SK-N-SH (cell line): ENCODE data around the gene DBR1. TPM values are rescaled to one million over a fixed set of nuclear protein-coding genes. Genes with fewer than 3 reads are reported as not detected.

Experiments used
- CTCF ChIA-PET: fragments of 300-600, 350-600 bp; formaldehyde crosslinking; extraction: SDS; loops from one replicate; lab custom pipeline; 2021; lab: Yijun Ruan, JAX
- POLR2A ChIA-PET: fragments of 350-600 bp; sonication (Branson Sonifier 250); formaldehyde crosslinking; extraction: SDS; loops from one replicate; lab custom pipeline; 2020; ENCODE audit warnings: antibody characterized with exemption, inconsistent platforms; lab: Yijun Ruan, JAX
- DNase-seq: peaks from one replicate; pipeline ENCODE4 v3.0.0; 2012
- H2AFZ ChIP-seq: fragments of 200-600 bp; sonication (generic); 2 replicates; pipeline ENCODE4 v1.8.1; 2016; ENCODE audit warnings: antibody characterized with exemption, mild to moderate bottlenecking, low read depth
- H3F3A ChIP-seq: fragments of 200-600 bp; sonication (generic); replicated peaks from 2 replicates; pipeline ENCODE3; 2016; ENCODE audit warnings: antibody characterized with exemption, mild to moderate bottlenecking; ENCODE audit not compliant: insufficient read depth
- H3K27ac ChIP-seq, 2 experiments: fragments of 200-500 bp in 1 of 2; fragments of 200-600 bp in 1 of 2; sonication (Bioruptor generic) in 1 of 2; sonication (generic), shearing (Covaris generic) in 1 of 2; 2 replicates each; pipeline versions ENCODE4 v1.5.1 to v1.6.1; 2014 to 2016; ENCODE audit warnings: low read depth in 2 of 2, inconsistent platforms in 1 of 2, low read length in 1 of 2, mild to moderate bottlenecking in 1 of 2, mixed read lengths in 1 of 2
- H3K27me3 ChIP-seq: fragments of 200-600 bp; sonication (generic), shearing (Covaris generic); 2 replicates; pipeline ENCODE4 v1.6.1; 2016; ENCODE audit warnings: mixed run types; ENCODE audit not compliant: insufficient read depth
- H3K36me3 ChIP-seq, 2 experiments: fragments of 200-500 bp in 1 of 2; fragments of 200-600 bp in 1 of 2; sonication (Bioruptor generic) in 1 of 2; sonication (generic) in 1 of 2; replicated peaks in 1 of 2; 2 replicates each; pipeline versions ENCODE3 to v1.5.1; 2014 to 2016; ENCODE audit warnings: low read length in 1 of 2, mild to moderate bottlenecking in 1 of 2; ENCODE audit not compliant: insufficient read depth in 2 of 2, control insufficient read depth in 1 of 2
- H3K4me1 ChIP-seq, 2 experiments: fragments of 200-500 bp in 1 of 2; fragments of 200-600 bp in 1 of 2; sonication (Bioruptor generic) in 1 of 2; sonication (generic), shearing (Covaris generic) in 1 of 2; 2 replicates each; pipeline versions ENCODE4 v1.5.1 to v1.6.1; 2014 to 2016; ENCODE audit warnings: low read depth in 1 of 2, low read length in 1 of 2, mixed run types in 1 of 2; ENCODE audit not compliant: insufficient read depth in 2 of 2, control insufficient read depth in 1 of 2
- H3K4me2 ChIP-seq: fragments of 200-600 bp; sonication (generic), shearing (Covaris generic); 2 replicates; pipeline ENCODE4 v1.6.1; 2017; ENCODE audit warnings: mixed run types
- H3K4me3 ChIP-seq, 2 experiments: fragments of 200-500 bp in 1 of 2; fragments of 200-600 bp in 1 of 2; sonication (Bioruptor generic) in 1 of 2; sonication (generic), shearing (Covaris generic) in 1 of 2; 2 replicates each; pipeline versions ENCODE4 v1.5.1 to v1.8.1; 2014 to 2016; ENCODE audit warnings: low read depth in 2 of 2, inconsistent platforms in 1 of 2, low read length in 1 of 2, mild to moderate bottlenecking in 1 of 2, mixed read lengths in 1 of 2, moderate library complexity in 1 of 2
- H3K79me2 ChIP-seq: fragments of 200-600 bp; sonication (generic); 2 replicates; pipeline ENCODE4 v1.8.1; 2017; ENCODE audit warnings: mild to moderate bottlenecking; ENCODE audit not compliant: insufficient read depth
- H3K9ac ChIP-seq: fragments of 200-600 bp; sonication (generic); 2 replicates; pipeline ENCODE4 v1.6.1; 2017; ENCODE audit warnings: mixed run types
- H3K9me2 ChIP-seq: fragments of 200-600 bp; sonication (generic); 2 replicates; pipeline ENCODE4 v1.6.1; 2017; ENCODE audit warnings: mixed run types
- H3K9me3 ChIP-seq: fragments of 200-600 bp; sonication (generic); 2 replicates; pipeline ENCODE4 v1.6.1; 2017; ENCODE audit warnings: mixed run types, mild to moderate bottlenecking, moderate library complexity
- H4K20me1 ChIP-seq: fragments of 200-600 bp; sonication (generic); 2 replicates; pipeline ENCODE4 v1.6.1; 2017; ENCODE audit warnings: mild to moderate bottlenecking, mixed run types; ENCODE audit not compliant: insufficient read depth
- CHD2 ChIP-seq: fragments of 150-350 bp; IDR thresholded peaks from 2 replicates; pipeline ENCODE4 v1.6.1; 2018; ENCODE audit warnings: low read length; ENCODE audit not compliant: partially characterized antibody
- CTCF ChIP-seq: fragments of 200-600 bp; sonication (generic); IDR thresholded peaks from 2 replicates; pipeline ENCODE4 v1.6.1; 2017; ENCODE audit warnings: antibody characterized with exemption, mild to moderate bottlenecking, moderate library complexity
- ELF1 ChIP-seq: IDR thresholded peaks from 2 replicates; pipeline ENCODE4 v1.4.0; 2012
- EP300 ChIP-seq, 2 experiments: IDR thresholded peaks; 2 replicates each; pipeline versions ENCODE4 v1.4.0 to v1.6.1; 2012; ENCODE audit warnings: borderline replicate concordance in 1 of 2, low read depth in 1 of 2, low read length in 1 of 2
- EZH2phosphoT487 ChIP-seq: fragments of 200-600 bp; sonication (generic); IDR thresholded peaks from 2 replicates; pipeline ENCODE4 v1.6.1; 2017; ENCODE audit warnings: low read depth, mixed run types, mild to moderate bottlenecking, antibody characterized with exemption, moderate library complexity, borderline replicate concordance
- FOSL2 ChIP-seq: IDR thresholded peaks from 2 replicates; pipeline ENCODE4 v1.4.0; 2012; ENCODE audit warnings: low read depth, mild to moderate bottlenecking, moderate library complexity, borderline replicate concordance
- FOXJ3 ChIP-seq: sonication (generic); formaldehyde crosslinking; IDR thresholded peaks from 2 replicates; pipeline ENCODE4 v1.5.1; 2020; ENCODE audit warnings: mild to moderate bottlenecking, missing genetic modification reagents
- FOXM1 ChIP-seq: IDR thresholded peaks from 2 replicates; pipeline ENCODE4 v1.4.0; 2012; ENCODE audit warnings: low read depth, mild to moderate bottlenecking
- GATA2 ChIP-seq: sonication (generic); formaldehyde crosslinking; IDR thresholded peaks from 2 replicates; pipeline ENCODE4 v1.5.0; 2020; ENCODE audit warnings: mild to moderate bottlenecking, missing genetic modification reagents
- JUND ChIP-seq: IDR thresholded peaks from 2 replicates; pipeline ENCODE4 v1.4.0; 2012
- MAX ChIP-seq: IDR thresholded peaks from 2 replicates; pipeline ENCODE4 v1.4.0; 2012; ENCODE audit warnings: low read depth
- MEF2A ChIP-seq: IDR thresholded peaks from 2 replicates; pipeline ENCODE4 v1.4.0; 2012; ENCODE audit warnings: low read depth, borderline replicate concordance
- MXI1 ChIP-seq: IDR thresholded peaks from 2 replicates; pipeline ENCODE4 v1.6.1; 2012; ENCODE audit warnings: mild to moderate bottlenecking, low read depth, low read length, improper control_type of control experiment
- NFIC ChIP-seq: IDR thresholded peaks from 2 replicates; pipeline ENCODE4 v1.4.0; 2012; ENCODE audit warnings: borderline replicate concordance
- PBX3 ChIP-seq: IDR thresholded peaks from 2 replicates; pipeline ENCODE4; 2012
- POLR2AphosphoS5 ChIP-seq: IDR thresholded peaks from 2 replicates; pipeline ENCODE4 v1.6.1; 2012; ENCODE audit warnings: low read depth, low read length
- RCOR1 ChIP-seq: fragments of 150-350 bp; IDR thresholded peaks from 2 replicates; pipeline ENCODE4 v1.6.1; 2017; ENCODE audit warnings: antibody characterized with exemption, low read length
- RFX5 ChIP-seq: IDR thresholded peaks from 2 replicates; pipeline ENCODE4 v1.6.1; 2012; ENCODE audit warnings: mild to moderate bottlenecking, improper control_type of control experiment, low read length
- SIN3A ChIP-seq: IDR thresholded peaks from 2 replicates; pipeline ENCODE4 v1.6.1; 2012; ENCODE audit warnings: low read depth, mild to moderate bottlenecking, low read length, moderate library complexity, borderline replicate concordance
- SMC3 ChIP-seq: IDR thresholded peaks from 2 replicates; pipeline ENCODE4 v1.6.1; 2012; ENCODE audit warnings: low read depth, low read length, improper control_type of control experiment
- TAF1 ChIP-seq: IDR thresholded peaks from 2 replicates; pipeline ENCODE4 v1.6.1; 2012; ENCODE audit warnings: low read depth, mild to moderate bottlenecking, low read length, moderate library complexity, borderline replicate concordance
- TCF12 ChIP-seq: IDR thresholded peaks from 2 replicates; pipeline ENCODE4 v1.4.0; 2012
- TEAD4 ChIP-seq: IDR thresholded peaks from 2 replicates; pipeline ENCODE4 v1.4.0; 2012; ENCODE audit warnings: mild to moderate bottlenecking, borderline replicate concordance; ENCODE audit not compliant: insufficient read depth
- ZBTB33 ChIP-seq: IDR thresholded peaks from 2 replicates; pipeline ENCODE4 v1.4.0; 2012; ENCODE audit warnings: low read depth, borderline replicate concordance
- WGBS: methylation state at CpG from one replicate; pipeline ENCODE4 v1.1.6; 2017; ENCODE audit warnings: low lambda C conversion rate; 5-methylcytosine and 5-hydroxymethylcytosine counted together
- polyA plus RNA-seq, 3 experiments: library from polyadenylated mRNA; depleted of rRNA; stranded (reverse); fragments of >200 nt; gene quantifications; 2 replicates each; pipeline ENCODE4 v1.2.3, GENCODE V29; 2012

The DBR1 gene
- 9.2 and 10.1 TPM in 2 replicates for polyA plus RNA-seq (2012; rRNA removed)
- 12.1 and 12.4 TPM in 2 replicates for polyA plus RNA-seq (2012; cell fraction: cytosol; rRNA removed)
- polyA plus RNA-seq (2012; cell fraction: nucleus; rRNA removed): 5.8 and 8.5 TPM in 2 replicates

GRCh38 chr3:138174421-138175131 lies at the start of gene DBR1:
Gene DBR1, minus strand, starts transcription at chr3:138174921. Its CDS starts 126 bp downstream, at chr3:138174795.
- Histone ChIP-seq H3K27me3 (no peaks in the 10 kb centered on the region), H3F3A (peaks cover 23% of the 10 kb centered on the region), H3K27ac (peak within 1 kb of the TSS; percentile 68), H4K20me1 (no peaks in the 10 kb centered on the region), H3K4me2 (peak within 1 kb of the TSS; percentile 80), H3K79me2 (peaks cover 40% of the 10 kb centered on the region), H3K9ac (peak within 1 kb of the TSS; percentile 81), H3K9me3 (no peaks in the 10 kb centered on the region), H3K4me3 (peak within 1 kb of the TSS; percentile 58 to 79), H3K9me2 (no peaks in the 10 kb centered on the region), H3K36me3 (peaks cover 16 to 36% of the 10 kb centered on the region in 2 experiments), H3K4me1 (peaks cover 0 to 8% of the 10 kb centered on the region in 2 experiments; a peak in 2 of 4 replicates), H2AFZ (peak within 1 kb of the TSS; percentile 100)
- ChIA-PET CTCF (interaction anchor here (0.7 to 2.0 kb wide), 9 partner anchors 10 to 1336 kb away, joined by 3 to 6 read pairs (median 3); partner anchors contain the start of genes ARMC8 and DZIP1L), POLR2A (interaction anchor here (1.0 to 2.4 kb wide), 4 partner anchors 12 to 174 kb away, joined by 3 to 16 read pairs (median 11); partner anchors contain the start of genes ARMC8, DZIP1L and MRAS)
- peak; percentile 86 for DNase-seq
- WGBS: under 1% methylated on average over 14 of the region's 38 CpGs
- no peak for TF ChIP-seq FOXJ3 (CRISPR knock-in tag)
- TF ChIP-seq ZBTB33: peak; percentile 98
- no peak for TF ChIP-seq FOSL2
- no peak for TF ChIP-seq TCF12
- TF ChIP-seq MXI1: peak; percentile 48; the same call in 1 of the 2 replicates
- no peak for TF ChIP-seq PBX3
- TF ChIP-seq MEF2A: no peak
- TF ChIP-seq SMC3: no peak
- peak; percentile 88 for TF ChIP-seq POLR2AphosphoS5
- peak; percentile 90 for TF ChIP-seq SIN3A
- no peak for TF ChIP-seq JUND
- TF ChIP-seq RFX5: no peak
- no peak for TF ChIP-seq TEAD4
- no peak for TF ChIP-seq EZH2phosphoT487
- TF ChIP-seq ELF1: peak; percentile 86
- no peak for TF ChIP-seq FOXM1
- TF ChIP-seq RCOR1: peak; percentile 50; the same call in 1 of the 2 replicates
- no peak for TF ChIP-seq EP300 (IDR thresholded peaks at IDR 0.05; ENCODE audit: borderline replicate concordance in 1 of 2, low read depth in 1 of 2, low read length in 1 of 2)
- no peak; the same call in 1 of the 2 replicates for TF ChIP-seq MAX
- peak; percentile 99 for TF ChIP-seq CHD2
- TF ChIP-seq TAF1: peak; percentile 86
- no peak for TF ChIP-seq CTCF
- TF ChIP-seq GATA2: peak; percentile 66
- no peak for TF ChIP-seq NFIC
